Measurements from ENCODE around the gene PRR20G.
"Not testable (repeated sequence)": the region's sequence is repeated elsewhere in the genome, so short reads cannot be mapped to it uniquely, and the experiment has no call there.

Gene PRR20G

DNA sequence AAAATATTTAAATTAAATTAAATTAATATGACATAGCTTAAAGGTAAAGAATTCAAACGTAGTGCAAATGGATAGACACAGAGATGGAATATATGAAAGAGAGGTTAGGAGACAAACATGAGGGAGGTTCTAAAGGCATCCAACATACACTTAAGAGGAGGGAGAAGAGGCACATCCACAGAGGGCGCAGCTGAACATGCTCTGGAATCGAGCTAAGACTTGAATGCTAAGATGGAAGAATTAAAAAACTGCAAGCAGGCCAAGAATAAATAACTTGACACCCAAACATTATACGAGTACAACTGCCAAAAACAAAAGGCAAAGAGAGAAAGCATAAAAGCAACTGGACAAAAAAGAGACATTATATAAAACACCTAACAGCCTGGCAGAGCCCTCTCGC, 9.1 kb upstream of the PRR20G start:
- DNase-seq, result no peak

DNA sequence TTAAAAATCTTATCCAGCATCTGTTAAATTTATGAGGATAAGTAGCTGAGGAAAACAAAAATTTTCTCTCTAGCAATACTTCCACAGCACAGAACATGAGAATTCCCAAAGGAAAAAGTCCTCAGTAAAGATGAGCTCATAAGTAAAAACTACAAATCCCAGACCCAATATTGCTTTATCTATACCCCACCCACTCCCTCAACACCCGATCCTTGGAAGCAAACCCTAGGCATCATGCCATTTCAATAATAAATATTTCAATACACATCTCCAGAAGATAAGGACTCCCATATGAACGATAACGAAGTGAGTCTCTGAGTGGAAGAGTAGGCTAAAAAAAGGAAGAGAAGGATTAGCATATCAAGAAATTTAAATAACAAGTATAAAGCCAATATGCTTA, 8.3 kb upstream of the PRR20G start:
- no peak for DNase-seq

DNA sequence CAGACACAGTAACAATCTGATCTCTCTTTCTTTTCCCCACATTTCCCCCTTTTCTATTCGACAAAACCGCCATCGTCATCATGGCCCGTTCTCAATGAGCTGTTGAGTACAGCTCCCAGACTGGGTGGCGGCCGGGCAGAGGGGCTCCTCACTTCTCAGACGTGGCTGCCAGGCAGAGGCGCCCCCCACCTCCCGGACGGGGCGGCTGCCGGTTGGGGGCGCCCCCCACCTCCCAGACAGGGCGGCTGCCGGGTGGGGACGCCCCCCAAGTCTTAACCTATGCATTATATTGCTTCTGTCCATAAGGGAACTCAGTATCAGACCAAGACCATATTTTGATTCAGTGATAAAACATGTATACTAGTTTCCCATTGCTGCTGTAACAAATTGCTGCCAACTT, 5.8 kb upstream of the PRR20G start:
- not testable (repeated sequence) for DNase-seq

DNA sequence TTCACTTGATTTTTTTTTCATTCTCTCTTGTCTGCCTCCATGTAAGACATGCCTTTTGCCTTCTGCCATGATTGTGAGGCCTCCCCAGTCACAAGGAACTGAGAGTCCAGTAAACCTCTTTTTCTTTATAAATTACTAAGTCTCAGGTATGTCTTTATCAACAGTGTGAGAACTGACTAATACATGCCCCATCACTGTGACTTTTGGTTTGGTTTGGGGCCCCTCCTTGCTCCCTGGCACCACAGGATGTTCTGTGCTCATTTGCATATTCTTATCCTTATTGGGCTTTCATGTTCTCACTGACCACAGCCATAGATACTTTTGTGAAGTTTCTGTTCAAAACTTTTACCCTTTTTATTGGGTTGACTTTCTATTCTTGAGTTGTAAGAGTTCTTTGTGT, 3.8 kb upstream of the PRR20G start:
- no peak for DNase-seq

DNA sequence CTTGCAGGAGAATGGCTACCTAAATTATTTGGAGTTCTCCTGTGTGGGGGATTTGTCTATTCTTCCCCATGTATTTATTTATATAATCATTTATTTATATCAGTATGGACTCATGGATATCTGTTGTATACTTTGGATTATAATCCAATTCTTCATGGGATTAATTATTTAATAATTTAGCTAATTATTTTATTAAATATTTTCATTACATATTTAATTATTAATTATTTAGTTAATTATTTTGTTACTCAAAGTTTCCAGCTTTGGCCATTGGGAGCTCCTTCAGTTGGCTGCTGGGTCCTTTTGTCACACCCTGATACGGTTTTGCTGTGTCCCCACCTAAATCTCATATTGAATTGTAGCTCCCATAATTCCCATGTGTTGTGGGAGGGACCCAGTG, 3.3 kb upstream of the PRR20G start:
- no peak for DNase-seq

DNA sequence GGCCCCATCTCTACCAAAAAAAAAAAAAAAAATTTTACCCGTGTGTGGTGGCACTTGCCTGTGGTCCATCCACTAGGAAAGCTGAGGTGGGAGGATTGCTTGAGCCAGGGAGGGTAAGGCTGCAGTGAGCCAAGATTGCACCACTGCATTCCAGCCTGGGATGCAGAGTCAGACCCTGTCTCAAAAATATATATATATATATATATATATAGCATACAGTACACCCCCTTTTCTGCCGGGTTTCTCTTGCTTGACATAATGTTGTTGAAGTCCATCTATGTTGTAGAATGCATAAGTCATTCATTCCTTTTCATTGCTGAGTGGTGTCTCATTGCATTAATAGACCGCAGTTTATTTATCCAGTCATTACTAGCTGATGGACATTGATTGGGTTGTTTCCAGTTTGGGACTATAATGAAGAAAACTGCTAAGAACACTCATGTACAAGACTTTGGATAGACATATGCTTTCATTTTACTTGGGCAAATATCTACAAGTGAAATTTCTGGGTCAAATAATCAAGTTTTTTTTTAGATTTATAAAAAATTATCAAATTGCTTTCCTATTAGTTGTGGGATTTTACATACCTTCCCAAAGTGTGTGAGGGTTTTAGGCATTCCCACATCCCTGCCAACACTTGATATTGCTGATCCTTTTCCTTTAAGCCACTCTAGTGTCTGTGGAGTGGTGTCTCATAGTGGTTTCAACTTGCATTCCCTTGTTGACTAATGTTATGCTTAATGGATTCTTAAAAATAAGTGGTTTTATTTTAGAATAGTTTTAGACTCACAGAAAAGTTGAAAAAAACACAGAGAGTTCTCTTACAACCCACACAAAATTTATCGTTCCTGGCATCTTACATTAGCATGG, 2.1 kb upstream of the PRR20G start:
- no peak for DNase-seq

DNA sequence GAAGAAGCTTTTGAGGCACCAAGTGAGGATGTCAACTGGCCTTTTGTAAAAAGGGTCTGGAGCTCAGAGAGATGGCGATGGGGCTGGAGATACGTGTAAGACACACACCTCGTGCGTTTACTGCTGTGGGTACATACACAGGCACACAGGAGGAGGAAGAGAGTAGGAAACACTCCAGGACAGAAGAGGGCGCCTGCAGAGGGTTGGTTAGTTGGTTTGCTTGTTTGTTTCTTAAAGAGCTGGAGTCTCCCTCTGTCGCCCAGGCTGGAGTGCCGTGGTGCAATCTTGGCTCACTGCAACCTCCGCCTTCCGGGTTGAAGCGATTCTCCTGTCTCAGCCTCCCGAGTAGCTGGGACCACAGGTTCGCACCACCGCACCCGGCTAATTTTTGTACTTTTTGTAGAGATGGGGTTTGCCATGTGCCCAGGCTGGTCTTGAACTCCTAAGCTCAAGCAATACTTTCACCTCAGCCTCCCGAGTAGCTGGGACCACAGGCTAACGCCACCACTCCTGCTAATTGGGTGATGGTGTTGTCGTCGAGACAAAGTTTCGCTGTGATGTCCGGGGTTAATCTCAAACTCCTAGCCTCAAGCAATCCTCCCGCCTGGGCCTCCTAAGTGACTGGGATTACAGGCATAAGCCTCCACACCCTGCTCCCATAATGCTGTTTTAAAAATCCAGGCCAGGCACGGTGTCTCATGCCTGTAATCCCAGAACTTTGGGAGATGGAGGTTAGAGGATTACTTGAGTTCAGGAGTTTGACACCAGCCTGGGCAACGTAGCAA, 1.3 kb upstream of the PRR20G start:
- DNase-seq, result no peak

DNA sequence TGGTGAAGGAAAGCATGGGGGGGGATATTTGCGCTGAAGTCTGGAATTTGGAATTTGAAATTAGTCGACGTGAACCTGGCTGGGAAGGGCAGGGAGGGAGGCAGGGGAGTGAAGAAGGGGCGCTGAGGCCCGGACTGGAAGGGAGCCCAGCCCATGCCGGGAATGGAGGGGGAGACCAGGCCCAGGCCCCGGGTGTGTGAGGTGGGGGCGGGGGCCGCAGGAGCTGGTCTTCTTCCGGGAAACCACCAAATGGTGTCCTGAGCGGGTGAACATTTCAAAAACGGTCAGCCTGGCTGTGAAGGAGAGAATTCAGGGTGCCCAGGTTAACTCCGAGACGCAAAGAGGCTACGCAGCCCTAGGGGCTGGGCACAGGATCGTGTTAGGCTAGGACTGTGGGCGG, 497 bp upstream of the PRR20G start:
- no peak for DNase-seq

DNA sequence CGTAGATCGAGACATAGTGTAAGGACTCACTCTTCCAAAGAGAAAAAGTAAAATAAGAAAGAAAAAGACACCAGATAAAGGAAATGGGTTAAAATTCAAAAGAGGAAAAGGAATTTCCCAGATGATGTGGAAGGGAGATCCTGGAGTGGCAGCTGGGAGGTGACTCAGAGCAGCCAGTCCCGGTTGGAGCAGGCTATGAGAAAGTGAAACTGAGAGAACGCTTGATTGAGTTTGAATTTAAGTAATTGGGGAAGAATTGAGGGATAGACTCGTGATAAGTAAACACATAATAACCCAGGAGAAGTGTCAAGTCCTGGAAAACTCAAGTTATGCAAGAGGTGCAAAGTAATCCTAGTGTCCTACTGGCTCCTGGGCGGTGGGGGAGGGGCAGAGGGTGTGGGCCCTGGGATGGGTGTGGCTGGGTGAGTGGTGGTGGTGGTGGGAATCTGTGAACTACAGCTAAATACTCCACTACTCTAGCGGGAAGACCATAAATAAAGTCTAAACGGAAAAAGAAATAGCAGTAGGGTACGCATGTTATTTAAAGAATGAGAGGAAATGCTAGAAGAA, 1.2 kb downstream of the PRR20G start:
- DNase-seq, result no peak

DNA sequence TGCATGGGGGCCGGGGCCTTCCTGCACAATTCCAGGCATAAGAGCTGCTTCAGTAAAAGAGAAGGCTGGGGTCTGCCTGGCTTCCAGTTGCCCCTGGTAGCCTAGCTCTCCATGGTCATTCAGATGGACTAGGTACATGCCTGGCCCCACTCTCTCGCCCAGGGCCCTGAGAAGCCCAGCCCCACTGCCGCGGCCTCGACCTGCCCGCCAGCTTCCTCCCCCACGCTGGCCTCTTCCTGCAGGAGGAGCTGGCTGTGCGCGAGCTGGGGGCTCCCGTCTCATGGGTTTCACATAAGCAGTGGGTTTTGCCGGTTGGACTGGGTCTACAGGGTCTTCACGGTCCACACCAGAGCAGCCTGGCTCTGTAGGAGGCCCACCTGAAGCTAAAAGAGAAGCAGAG, 3.6 kb downstream of the PRR20G start:
- DNase-seq, result no peak

DNA sequence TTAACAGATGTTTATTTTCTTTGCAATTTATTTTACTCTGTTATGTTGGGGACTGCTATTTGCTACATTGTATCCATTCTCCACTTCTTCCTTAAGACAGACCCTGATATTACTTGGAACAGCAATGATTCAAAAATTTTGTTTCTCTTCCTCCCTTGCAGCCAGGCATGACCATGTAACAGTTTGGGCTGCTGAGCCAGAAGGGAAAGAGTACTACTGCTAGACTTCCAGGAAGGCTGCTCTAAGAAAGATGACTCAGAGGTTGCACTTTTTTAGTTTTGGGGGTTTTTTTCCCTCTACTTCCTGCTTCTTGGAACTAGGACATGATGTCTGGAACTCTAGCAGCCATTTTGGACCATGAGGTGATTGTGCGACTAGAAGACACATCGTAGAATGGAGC, 10.3 kb downstream of the PRR20G start:
- DNase-seq, result no peak

DNA sequence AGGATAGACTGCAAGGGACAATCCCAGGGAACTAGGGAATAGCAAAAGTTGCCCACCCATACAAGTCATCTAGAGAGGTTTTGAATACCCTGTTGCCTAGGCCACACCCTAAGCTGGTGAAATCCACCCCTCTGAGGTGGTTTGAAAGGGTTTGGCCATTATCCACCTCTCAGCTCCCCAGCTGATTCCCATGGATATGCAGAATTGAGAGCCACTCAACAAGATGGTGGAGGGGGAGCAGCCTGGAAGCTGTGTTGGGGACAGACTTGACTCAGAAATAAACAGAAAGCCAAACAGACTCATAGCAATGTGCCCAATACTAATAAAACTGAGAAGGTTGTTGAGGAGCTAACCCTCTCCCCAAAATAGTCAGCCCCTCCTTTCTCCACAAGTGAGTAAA, 10.9 kb downstream of the PRR20G start:
- DNase-seq, result no peak

DNA sequence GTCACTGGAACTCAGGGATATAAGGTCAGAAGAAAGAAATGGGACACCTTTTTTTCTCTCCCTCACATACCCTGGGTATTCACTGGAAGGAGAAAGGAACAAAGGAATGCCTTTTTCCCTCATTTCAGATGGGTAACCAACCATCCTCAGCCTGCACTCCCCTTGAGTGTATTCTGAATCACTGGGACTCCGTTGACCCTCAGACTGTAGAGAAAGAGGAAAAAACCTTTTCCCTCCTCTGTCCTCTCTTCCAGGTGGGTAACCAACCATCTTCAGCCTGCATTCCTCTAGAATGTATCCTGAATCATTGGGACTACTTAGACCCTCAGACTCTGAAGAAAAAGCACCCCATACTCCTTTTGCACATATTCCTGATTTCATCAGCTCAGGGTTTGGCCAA, 11.4 kb downstream of the PRR20G start:
- no peak for DNase-seq

DNA sequence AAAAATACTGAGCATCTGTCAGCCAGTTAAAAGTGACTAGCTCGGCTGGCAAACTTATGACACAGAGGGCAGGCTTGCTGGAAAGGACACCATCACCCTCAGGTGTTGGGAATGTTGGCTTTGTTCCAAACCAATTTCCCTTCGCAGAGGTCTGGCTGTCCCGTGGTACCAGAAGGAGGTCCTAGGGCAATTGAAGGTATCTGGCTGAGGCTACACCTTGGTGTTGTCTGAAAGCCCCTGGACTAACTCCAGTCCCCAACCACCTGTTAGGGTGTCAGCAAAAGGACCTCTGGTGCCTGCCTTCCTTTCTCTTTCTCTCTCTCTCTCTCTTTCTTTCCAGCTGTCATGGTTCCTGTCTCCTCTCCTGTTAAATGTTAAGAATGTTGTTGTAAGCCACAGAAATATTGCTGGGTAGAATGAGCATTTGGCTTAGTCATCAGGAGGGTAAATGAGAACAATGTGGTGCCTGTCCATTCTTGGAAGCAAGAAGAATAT, 12.5 kb downstream of the PRR20G start:
- DNase-seq, result no peak

DNA sequence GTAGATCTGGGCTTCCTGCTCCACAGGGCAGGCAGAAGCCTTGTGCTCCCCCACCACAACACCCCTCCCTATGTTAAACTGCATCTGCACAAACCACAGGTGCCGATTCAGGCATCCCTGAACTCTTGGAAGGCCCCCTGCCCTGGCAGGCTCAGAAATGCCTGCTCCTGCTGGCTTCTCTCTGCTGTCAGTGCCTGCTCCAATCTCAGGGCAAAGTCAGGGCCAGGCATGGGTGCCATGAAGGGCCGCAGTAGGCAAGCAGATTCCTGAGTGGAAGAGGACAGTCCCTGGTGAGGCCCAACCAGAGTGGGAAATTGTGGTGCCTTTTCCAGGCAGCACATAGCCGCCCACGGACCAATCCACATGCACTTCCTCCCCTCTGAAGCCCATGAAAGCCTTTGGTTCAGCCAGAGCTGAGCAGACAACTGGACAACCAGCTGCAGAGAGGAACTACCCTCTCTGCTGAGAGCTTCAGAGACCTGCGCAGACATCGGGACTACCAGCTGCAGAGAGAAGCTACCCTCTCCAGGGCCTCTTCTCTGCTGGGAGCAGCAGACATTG, 13.6 kb downstream of the PRR20G start:
- no peak for DNase-seq

DNA sequence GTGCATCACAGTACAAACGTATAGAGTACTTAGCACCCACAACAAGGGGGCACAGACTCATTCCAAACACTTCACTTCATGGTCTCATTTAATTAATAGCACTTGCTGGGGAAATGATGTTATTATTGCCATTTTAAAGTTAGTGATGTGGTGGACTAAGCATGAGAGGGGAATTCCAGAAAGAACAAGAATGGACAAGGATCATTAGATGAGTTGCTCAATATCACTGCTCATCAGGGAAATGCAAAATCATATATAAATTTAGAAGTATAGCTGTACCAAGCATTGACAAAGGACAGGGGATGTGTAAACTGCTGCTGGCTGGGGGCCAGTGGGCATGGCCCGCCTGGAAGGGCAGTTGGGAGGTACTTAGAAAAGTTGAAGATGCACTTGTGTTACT, 14.6 kb downstream of the PRR20G start:
- no peak for DNase-seq

DNA sequence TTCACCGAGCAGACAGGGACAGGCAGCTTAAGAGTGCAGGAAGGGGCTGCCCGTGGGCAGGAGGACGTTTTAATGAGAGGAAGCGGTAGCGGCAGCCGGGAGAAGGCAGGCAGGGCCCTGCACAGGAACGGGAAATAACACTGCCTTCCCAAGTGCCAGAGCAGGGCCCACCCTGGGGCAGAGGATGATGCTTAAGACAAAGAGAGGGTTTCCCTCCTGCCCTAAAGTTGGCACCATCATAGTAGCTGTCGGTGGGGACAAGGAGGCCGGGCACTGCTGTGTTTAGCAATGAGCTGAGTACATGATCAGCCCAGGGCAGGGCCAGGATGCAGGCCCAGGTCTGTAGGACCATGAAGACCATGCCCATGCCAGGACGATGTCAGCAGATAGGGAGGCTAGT, 21.7 kb downstream of the PRR20G start:
- no peak for DNase-seq

DNA sequence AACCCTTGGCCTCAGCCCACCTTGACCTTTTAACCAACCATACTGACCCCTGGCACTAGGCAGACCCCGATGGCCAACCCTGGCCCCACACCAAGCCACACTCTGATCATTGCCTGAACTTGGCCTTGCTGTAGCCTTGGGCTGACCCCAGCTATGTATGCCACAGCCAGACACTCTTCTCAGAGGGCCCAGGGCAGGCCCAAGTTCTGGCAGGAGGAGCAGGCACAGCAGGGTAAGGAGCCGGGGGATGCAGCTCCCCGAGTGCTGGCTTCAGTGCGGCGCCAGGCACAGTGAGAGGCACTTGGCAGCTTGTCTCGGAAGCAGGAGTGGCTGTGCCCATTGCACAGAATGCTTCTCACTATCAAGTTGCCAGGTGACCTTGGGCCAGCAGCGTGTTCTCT, 22.3 kb downstream of the PRR20G start:
- no peak for DNase-seq

DNA sequence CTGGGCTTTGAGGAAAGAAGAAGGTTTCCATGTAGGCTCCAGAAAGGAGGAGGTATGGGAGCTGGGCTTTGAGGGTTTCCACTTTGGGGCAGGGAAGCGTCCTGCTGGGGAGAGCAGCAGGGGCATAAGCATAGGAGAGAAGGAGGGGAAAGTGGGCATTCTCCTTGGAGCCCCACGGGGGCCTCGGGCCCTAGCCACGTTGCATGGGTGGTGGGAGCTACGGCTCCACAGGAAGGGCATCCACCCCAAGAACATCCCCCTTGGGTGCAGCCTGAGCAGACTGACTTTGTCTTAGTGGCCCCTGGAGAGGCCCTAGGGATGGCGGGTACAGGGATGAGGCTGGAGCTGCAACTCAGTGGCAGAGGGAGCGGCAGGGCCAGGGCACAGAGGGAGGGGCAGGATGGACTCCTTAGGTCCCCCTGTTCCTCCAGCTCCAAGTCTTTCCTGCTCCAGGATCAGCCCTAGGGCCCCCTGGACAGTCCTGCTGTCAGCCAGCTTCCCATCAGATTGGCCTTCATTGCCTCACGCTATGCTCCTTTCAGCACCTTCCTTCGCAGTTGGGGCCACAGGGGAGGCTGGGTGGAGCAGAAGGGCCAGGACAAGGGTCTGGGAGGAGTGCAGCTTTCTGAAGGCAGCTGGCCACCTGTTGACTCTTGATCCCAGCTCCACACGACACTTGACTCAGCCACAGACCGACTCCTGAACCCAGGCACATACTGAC, 22.9 kb downstream of the PRR20G start:
- no peak for DNase-seq

DNA sequence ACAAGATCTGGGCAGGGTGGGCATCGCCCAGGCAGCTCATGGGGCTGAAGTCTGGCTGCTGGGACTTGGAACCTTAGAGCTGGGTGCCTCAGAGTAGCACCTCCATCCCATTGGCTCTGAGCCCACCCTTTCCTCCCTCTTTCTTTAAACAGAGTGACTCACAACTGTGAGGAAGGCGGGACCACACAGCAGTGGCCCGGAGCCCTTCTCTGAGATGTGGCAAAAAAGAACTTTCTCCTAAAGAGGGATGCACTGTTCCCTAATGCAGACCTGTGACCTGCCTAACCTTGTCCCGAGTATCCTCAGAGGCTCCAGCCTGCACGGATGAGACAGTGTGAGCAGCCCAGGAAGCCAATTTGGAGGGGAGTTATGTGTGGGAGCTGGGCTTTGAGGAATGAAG, 23.6 kb downstream of the PRR20G start:
- no peak for DNase-seq

DNA sequence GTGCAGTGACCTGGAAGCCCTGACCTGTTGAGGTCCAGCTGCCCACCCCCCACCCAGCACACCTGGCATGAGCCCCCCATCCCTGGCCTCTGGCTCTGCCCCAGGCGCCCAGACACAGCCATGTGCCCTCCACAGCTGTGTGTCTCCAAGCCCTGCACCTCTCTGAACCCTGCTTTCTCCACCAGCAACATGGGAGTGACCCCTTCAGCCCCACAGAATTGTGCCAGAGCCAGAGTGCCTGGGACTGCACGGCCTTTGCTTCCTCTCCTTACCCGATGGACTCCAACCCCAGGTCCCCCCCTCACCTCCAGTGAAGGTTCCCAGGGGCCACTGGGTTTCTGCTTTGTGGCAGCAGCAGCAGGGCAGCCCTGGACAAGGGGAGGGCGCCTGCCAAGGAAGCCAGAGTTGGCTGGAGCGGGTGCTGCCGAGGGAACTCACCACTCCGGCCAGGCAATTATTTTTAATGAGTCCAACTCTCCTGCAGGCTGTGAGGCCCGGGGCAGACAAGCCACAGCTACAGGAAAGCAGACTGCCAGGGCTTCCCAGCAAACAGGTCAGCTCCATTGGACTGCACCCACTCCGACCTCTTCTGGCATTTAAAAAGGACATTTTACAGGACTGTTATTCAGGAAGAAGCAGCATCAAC, 24.1 kb downstream of the PRR20G start:
- DNase-seq, result no peak

DNA sequence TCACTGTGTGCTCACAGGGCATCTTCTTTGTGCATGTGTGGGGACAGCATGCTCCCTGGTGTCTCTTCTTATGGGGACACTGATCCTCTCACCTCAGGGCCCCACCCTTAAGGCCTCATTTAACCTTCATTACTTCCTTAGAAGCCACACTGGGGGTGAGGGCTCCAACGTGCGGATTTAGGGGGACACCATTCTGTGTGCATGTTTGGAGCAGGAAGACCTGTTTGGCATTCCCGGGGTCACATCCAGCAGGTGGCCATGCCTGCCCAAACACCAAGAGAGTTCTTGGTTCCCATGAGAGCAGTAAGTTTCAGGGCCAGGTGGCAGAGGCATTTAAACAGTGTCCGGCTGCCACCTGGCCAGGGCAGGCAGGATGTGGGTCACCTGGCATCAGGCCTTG, 24.8 kb downstream of the PRR20G start:
- no peak for DNase-seq

Measured in stimulated activated CD4-positive, alpha-beta T cell treated with anti-CD3 and anti-CD28 coated beads, Interleukin-2, amount 100 ng/mL, for 48 hours (primary cell).